ENCODE measurements around the gene PLCB1. TPM values are rescaled to one million over a fixed set of nuclear protein-coding genes. Genes with fewer than 3 reads are reported as not detected.
"Not testable (repeated sequence)": the region's sequence is repeated elsewhere in the genome, so short reads cannot be mapped to it uniquely, and the experiment has no call there.

The PLCB1 gene
- total RNA-seq, 1 donor from 2014 or later = 7.2 TPM

GRCh38 chr20:8152847-8153246 lies 20.8 kb downstream of the PLCB1 start:
- intact Hi-C loops (cut with DNase I) = no loop called here
- DNase-seq (ENCODE audit: missing footprints) (no peak), ATAC-seq (no peak)

- DNase-seq (ENCODE audit: missing footprints) (no peak), ATAC-seq (peak; percentile 40)
- intact Hi-C loops (cut with DNase I) = no loop called here
Measured at GRCh38 chr20:8153281-8153908, 21.3 kb downstream of the PLCB1 start.

GRCh38 chr20:8154638-8155037 lies 22.6 kb downstream of the PLCB1 start:
- no peak for ATAC-seq
- DNase-seq (ENCODE audit: missing footprints) = no peak
- intact Hi-C loops (cut with DNase I) = no loop called here

- DNase-seq (ENCODE audit: missing footprints) = no peak
- intact Hi-C loops (cut with DNase I) = no loop called here
- ATAC-seq = no peak
Measured at GRCh38 chr20:8155229-8155628, 23.2 kb downstream of the PLCB1 start.

GRCh38 chr20:8155812-8156211 lies 23.7 kb downstream of the PLCB1 start:
- ATAC-seq = peak; percentile 75
- intact Hi-C loops (cut with DNase I) = no loop called here
- DNase-seq (ENCODE audit: missing footprints) = no peak

GRCh38 chr20:8156235-8157079 lies 24.4 kb downstream of the PLCB1 start:
- DNase-seq (ENCODE audit: missing footprints) = no peak
- intact Hi-C loops (cut with DNase I) = no loop called here
- ATAC-seq = peak; percentile 49

GRCh38 chr20:8159217-8159616 lies 27.2 kb downstream of the PLCB1 start:
- intact Hi-C loops (cut with DNase I); DNase-seq (ENCODE audit: missing footprints); ATAC-seq: not testable (repeated sequence)

GRCh38 chr20:8161264-8162071 lies 29.4 kb downstream of the PLCB1 start:
- ATAC-seq = peak; percentile 61
- intact Hi-C loops (cut with DNase I) = loop anchor here (5.0 kb wide), 1 partner anchor 81 kb away; no protein-coding TSS in a partner anchor
- peak; percentile 25 for DNase-seq (ENCODE audit: missing footprints)

GRCh38 chr20:8162610-8163009 lies 30.5 kb downstream of the PLCB1 start:
- ATAC-seq (peak; percentile 56), DNase-seq (ENCODE audit: missing footprints) (no peak)
- intact Hi-C loops (cut with DNase I) = loop anchor here (5.0 kb wide), 1 partner anchor 80 kb away; no protein-coding TSS in a partner anchor

GRCh38 chr20:8163543-8163942 lies 31.5 kb downstream of the PLCB1 start:
- intact Hi-C loops (cut with DNase I) = loop anchor here (5.0 kb wide), 1 partner anchor 79 kb away; no protein-coding TSS in a partner anchor
- no peak for DNase-seq (ENCODE audit: missing footprints)
- no peak for ATAC-seq

- intact Hi-C loops (cut with DNase I) = loop anchor here (1.0 kb wide), 1 partner anchor 18 kb away; no protein-coding TSS in a partner anchor
- DNase-seq (ENCODE audit: missing footprints) = no peak
- peak; percentile 30 for ATAC-seq
Measured at GRCh38 chr20:8166730-8167129, 34.7 kb downstream of the PLCB1 start.

- intact Hi-C loops (cut with DNase I) = no loop called here
- DNase-seq (ENCODE audit: missing footprints) (no peak), ATAC-seq (no peak)
Measured at GRCh38 chr20:8168785-8169288, 36.8 kb downstream of the PLCB1 start.

GRCh38 chr20:8170921-8171320 lies 38.9 kb downstream of the PLCB1 start:
- no peak for DNase-seq (ENCODE audit: missing footprints)
- intact Hi-C loops (cut with DNase I) = no loop called here

GRCh38 chr20:8172191-8172590 lies 40.1 kb downstream of the PLCB1 start:
- no peak for DNase-seq (ENCODE audit: missing footprints)
- intact Hi-C loops (cut with DNase I) = no loop called here
- no peak for ATAC-seq

More at GRCh38 chr20:8170921-8171320, 38.9 kb downstream of the PLCB1 start:
- ATAC-seq = no peak

GRCh38 chr20:8175741-8176675 lies 43.9 kb downstream of the PLCB1 start:
- intact Hi-C loops (cut with DNase I) = no loop called here
- no peak for ATAC-seq
- DNase-seq (ENCODE audit: missing footprints) = no peak

GRCh38 chr20:8183526-8183925 lies 51.5 kb downstream of the PLCB1 start:
- intact Hi-C loops (cut with DNase I) = no loop called here
- ATAC-seq (no peak), DNase-seq (ENCODE audit: missing footprints) (no peak)

- DNase-seq (ENCODE audit: missing footprints) (no peak), ATAC-seq (no peak)
- intact Hi-C loops (cut with DNase I) = no loop called here
Measured at GRCh38 chr20:8187740-8188139, 55.7 kb downstream of the PLCB1 start.
